GM19438 (cell line): ENCODE results near the gene PHF11.
A peak's percentile ranks its signal among the peaks of the same experiment; 100 is the strongest.
"Not testable (repeated sequence)": the region's sequence is repeated elsewhere in the genome, so short reads cannot be mapped to it uniquely, and the experiment has no call there.

Experiments
- ATAC-seq: cut with Tn5 transposase; IDR thresholded peaks from one replicate; pipeline ENCODE4 v1.9.1; 2021; ENCODE audit warnings: low read depth; ENCODE audit not compliant: unreplicated experiment

Gene PHF11

DNA sequence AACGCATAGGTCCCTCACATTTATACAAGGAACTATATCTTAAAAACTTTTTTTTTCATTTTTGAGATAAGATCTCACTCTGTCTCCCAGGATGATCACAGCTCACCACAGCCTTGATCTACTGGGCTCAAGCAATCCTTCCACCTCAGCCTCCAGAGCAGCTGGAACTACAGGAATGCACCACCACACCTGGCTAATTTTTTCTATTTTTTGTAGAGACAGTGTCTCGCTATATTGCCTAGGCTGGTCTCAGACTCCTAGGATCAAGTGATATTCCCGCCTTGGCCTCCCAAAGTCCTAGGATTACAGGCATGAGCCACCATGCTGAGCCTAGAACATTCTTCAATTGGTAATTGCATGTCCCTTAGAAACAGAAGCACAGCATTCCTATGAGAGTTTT is 47.9 kb downstream of the PHF11 start:
- ATAC-seq = no peak

DNA sequence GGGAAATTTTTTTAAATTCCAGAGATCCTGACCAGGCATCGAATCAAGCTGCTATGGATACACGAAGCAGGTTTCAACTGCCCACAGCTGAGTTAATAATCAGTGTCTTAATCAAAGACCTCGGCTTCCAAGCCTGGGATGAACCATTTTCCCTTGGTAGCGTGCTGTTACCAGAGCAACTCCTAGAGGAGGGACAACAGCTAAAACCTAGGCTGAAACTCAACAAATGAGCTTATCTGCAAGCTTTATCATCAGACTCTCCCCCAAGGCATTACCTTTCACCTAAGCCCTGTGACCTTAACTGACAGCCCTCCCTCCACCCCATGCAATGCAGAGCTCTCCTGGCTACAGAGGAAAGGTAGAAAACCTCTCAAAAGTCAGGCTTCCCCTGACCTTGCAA is 49.9 kb downstream of the PHF11 start:
- ATAC-seq = no peak

DNA sequence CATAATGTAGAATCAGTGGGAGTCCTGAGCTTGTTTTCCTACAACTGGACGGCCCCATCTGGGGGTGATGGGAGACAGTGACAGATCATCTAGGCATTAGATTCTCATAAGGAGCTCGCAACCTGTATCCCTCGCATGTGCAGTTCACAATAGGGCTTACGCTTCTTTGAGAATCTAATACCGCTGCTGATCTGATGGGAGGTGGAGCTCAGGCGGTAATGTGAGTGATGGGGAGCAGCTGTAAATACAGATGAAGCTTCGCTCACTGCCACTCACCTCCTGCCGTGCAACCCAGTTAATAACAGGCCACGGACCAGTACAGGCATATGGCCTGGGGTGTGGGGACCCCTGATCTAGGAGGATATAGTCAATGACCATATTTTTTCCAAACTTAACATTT is 50.8 kb downstream of the PHF11 start:
- ATAC-seq = no peak

DNA sequence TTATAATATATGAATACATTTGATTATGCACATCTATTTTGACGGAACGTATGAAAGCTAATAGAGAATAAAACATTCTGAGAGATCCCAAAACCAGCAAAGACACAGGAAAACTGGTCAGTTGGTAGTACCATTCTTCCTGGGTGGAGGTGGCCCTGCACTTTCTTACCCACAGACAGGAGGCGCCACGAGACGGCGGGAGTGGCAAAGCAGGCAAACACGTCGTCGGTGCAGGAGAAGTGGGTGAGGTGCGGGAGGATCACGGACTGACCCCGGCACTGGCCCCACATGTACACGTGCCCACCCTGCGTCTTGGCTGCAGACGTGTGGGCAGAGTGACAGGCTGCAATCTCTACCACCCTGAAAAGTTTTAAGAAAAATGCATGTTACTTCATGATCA is 53.5 kb downstream of the PHF11 start:
- ATAC-seq = no peak

DNA sequence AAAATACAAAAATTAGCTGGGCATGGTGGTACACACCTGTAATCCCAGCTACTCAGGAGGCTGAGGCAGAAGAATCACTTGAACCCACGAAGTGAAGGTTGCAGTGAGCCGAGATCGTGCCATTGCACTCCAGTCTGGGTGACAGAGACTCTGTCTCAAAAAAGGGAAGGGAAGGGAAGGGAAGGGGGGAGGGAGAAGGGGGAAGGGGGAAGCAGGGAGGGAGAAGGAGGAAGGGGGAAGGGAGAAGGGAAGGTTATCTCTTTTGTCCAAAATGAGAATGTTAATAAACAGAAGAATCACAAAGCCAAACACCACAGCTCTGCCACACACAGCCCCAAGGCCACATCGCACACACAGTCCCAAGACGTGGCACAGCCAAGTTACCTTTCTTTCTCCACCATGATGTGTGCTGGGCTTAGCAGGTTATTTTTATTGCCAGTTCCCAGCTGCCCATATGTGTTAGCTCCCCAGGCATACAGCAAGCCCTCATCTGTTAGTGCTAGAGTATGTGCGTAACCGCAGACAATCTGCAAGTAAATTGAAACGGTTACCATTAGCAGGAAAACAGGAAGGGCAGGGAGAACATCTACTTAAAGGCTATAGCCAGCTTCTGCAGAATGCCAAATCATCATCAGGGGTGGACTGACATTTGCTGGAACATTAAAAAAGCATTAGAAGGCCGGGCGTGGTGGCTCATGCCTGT is 55.3 kb downstream of the PHF11 start:
- ATAC-seq = no peak

DNA sequence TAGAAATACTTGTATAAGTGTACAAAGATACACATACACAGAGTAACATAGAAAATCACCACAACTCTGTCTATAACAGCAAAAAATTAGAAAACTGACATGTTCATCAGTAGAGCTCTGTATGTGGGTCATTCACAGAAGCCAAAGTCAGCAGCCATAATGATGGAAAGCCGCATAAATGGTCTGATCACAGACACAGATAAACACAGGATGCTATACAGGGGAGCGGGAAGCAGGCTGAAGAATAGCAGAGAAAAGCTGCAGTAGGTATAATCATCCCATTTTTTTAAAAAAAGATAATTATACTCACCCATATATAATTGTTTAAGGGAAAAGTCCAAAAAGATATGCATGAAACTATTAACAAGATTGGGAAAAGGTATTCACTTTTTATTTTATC is 58.1 kb downstream of the PHF11 start:
- ATAC-seq = no peak

DNA sequence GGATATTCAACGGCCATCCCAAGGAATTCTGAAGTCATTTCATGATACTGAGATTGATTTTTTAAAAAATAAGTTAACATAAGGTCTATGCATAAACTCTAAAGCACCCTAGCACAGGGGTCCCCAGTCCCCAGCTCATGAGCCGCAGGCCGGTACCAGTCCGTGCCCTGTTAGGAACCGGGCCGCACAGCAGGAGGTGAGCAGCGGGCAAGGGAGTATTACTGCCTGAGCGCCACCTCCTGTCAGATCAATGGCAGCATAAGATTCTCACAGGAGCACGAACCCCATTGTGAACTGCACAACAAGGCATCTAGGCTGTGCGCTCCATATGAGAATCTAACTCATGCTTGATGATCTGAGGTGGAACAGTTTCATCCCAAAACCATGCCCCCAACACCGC is 58.6 kb downstream of the PHF11 start:
- no peak for ATAC-seq

DNA sequence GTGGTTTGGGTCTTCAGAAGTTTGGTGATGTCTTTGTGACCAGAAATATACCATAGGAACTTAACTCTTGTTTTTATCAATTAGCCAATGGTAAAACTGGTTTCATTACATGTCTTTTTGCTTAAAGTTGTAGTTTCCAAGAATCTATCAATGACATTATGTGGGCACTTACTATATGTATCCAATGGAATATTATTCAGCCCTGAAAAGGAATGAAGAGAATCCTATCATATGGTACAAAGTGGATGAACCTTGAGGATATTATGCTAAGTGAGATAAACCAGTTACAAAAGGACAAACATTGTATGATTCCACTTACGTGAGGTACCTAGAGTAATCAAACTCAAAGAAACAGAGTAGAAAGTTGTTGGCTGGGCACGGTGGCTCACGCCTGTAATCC is 63.3 kb downstream of the PHF11 start:
- ATAC-seq = no peak

DNA sequence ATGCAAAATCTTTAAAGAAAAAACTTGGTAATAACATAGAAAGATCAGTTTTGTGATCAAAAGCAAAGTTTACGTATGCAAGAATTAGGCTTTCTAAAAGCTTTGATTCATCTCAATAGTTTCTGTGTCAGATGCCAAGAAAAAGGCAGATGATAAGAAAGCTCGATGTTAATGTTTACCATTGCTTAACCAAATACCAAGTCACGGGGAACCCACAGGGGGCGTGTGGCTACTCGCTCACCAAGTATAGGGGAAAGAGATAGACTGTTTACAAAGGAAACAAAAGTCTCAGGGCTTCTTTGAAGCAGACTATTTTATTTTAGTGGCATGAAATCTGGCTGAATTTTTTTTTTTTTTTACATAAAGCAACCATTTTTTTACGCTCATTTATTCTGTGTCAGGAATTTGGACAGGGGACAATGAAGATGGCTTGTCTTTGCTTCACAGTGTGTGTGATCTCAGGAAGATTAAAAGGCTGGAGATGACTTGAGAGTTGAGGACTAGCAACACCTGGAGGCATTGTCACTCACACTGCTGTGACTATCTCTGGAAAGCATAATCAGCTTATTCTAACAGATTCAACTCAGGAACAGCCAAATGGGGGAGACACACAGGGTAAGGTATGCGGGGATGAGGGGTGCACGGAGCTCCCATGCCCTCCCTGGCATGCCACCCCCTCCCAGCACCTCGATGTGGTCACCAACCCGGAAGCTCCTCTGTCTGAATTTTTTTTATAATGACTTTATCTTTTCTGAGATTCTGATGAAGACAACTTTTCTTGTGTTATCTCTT is 64.7 kb downstream of the PHF11 start:
- ATAC-seq = peak; percentile 59

DNA sequence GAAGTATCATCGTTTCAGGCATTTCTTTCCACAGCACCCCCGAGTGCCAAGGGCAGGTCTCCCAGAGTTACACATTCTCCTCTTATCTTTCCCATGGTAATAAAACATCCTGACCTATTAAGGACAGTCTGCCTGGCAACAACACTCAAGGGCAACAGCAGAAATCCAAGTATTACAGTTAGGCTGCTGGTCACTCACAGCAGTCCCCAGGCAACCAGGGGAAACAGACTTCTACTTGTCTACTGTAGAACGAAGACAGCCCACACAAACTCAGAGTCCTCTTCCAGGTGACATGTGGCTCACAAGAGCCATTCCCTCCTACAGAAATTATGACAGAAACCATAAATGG is 65.3 kb downstream of the PHF11 start:
- no peak for ATAC-seq

DNA sequence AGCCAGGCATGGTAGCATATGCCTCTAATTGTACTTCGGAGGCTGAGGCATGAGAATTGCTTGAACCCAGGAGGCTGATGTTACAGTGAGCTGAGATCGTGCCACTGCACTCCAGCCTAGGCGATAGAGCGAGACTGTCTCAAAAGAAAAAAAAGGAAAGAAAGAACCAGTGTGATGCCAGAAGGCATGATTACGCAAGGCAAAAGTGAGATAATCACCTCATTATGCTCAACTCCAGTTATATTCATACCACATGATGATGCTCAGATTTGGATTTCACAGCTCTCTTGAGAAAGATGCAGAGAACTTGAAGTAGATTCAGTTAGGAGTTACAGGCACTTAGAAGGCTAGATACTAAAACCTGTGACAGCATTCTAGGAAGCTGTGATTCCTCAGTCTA is 67.8 kb downstream of the PHF11 start:
- no peak for ATAC-seq

DNA sequence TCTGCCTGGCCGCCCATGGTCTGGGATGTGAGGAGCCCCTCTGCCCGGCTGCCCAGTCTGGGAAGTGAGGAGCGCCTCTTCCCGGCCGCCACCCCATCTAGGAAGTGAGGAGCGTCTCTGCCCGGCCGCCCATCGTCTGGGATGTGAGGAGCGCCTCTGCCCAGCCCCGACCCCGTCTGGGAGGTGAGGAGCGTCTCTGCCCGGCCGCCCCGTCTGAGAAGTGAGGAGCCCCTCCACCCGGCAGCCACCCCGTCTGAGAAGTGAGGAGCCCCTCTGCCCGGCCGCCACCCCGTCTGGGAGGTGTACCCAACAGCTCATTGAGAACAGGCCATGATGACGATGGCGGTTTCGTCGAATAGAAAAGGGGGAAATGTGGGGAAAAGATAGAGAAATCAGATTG is 69.7 kb downstream of the PHF11 start:
- not testable (repeated sequence) for ATAC-seq

DNA sequence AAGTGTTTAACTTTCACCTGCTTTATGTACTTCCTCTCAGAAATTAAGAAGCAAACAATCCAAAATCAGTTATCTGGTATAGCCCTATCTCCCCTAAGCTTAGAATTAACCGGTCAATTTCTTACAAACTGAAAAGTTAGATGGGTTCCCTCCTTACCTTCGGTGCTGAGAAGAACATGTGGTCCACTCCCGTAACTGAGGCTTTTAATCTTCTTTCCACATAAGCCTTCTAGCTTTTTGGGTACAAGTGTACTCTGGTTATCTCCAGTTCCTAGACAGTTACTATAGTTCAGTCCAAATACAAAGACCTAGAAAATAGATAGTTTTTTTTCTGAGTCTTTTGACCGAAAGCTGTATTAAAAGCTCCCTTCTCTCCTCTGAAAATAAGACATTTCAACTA is 70.7 kb downstream of the PHF11 start:
- ATAC-seq = no peak

DNA sequence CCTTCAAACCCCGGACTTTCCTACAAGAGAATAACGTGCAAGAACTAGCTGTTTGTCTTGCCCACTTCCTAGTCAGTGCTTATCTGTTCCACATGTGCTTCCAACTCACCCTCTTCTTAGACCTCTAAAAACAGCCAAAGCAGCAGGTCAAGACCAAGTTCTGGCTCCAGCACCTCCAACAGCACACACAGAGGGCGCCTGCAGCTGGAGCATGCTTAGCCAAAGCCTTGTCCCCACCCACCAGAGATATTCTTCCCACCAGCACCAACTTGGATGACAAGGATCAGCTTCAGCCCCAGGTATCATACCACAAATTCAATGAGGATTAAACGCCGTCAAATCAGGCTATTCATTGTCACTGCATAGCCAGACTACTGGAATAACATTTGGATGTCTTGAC is 71.7 kb downstream of the PHF11 start:
- no peak for ATAC-seq

DNA sequence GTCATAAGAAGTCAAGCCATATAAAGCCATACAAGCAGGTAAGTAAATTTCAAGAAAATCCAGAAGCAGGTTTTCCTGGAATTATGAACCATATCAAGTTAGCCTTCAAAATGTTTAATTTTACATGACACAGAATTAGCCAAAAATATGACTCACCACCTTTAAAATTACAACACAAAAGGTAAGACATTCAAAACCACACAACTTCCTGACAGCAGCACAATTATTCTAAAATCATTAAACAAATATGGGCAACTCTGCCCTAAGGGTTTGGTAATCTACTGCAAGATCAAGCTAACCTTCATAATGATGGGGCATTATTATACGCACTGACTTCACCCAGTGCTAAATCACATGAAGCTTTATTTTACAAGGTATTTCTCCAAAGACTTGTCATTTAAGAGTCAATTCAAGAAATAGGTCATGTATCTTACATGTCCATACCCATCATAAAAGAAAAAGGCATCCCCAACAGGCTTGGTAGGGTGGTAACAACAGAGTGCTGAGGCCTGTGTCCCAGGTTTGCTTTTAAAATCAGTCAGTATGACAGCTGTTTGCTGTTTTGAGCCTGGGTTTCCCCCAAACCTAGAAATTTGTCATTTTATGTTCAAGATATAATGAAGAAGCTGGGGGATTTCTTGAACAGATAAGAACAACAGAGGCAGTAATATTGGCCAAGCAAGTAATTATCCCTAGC is 74.4 kb downstream of the PHF11 start:
- no peak for ATAC-seq

DNA sequence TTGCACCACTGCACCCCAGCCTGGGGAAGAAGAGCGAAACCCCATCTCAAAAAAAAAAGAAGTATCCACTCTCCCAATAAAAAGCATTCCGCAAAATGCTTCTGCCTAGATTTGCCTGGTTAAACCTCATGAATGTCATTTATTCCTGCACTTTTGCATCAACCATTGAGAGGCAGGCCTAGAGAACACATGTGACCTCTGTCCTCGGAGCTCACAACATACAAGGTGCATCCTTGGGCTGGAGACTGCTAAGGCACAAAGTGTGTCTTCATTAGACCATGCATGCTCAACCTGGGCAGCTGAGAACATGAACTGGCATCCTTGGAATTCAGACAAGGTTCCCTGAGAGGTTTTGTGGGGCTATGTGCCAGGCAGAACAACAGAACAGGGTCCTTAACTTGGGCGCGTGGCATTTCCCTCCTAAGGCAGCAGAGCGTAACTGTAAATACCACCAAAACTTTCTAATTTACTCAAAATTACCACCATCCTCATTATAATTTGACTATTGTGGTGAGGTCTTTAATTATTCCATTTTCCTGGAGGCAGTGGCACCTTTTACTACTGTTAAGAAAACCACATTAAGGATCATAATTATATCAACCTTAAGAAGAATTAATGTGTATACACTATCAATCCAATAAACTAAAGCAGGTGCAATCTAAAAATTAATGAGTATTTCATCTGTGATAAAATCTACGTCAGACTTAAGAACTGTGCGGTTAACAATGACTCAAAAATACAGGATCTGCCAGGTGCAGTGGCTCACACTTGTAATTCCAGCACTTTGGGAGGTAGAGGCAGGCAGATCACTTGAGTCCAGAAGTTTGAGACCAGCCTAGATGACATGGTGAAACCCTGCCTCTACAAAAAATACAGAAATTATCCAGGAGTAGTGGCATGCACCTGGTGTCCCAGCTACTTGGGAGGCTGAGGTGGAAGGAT is 75.8 kb downstream of the PHF11 start:
- ATAC-seq = peak; percentile 56
